Tibial artery (tissue), 4 donors: ENCODE data around the gene COX19.

Source experiments
- DNase-seq, 2 donors: peaks; one replicate each; pipeline ENCODE4 v3.0.0-alpha.2; 2019
- H3K27ac ChIP-seq, 2 donors: fragments of 200-600 bp; sonication (generic) in 1 of 2; 1 replicate in 1 of 2; 2 replicates in 1 of 2; pipeline ENCODE4 v1.5.1; 2018 to 2019; ENCODE audit warnings: mild to moderate bottlenecking in 1 of 2
- H3K27me3 ChIP-seq, 2 donors: fragments of 200-600 bp; sonication (generic) in 1 of 2; one replicate each; pipeline versions ENCODE4 v1.5.1 to v1.6.0; 2016 to 2019
- H3K36me3 ChIP-seq, 3 donors: fragments of 200-600 bp; sonication (generic) in 2 of 3; one replicate each; pipeline ENCODE4 v1.5.1; 2016 to 2019; ENCODE audit warnings: mild to moderate bottlenecking in 2 of 3
- H3K4me1 ChIP-seq, 4 donors: fragments of 200-600 bp; sonication (generic) in 2 of 4; 1 replicate in 3 of 4; 2 replicates in 1 of 4; pipeline ENCODE4 v1.5.1; 2016 to 2019
- H3K4me3 ChIP-seq, 2 donors: fragments of 200-600 bp; sonication (generic) in 1 of 2; 1 replicate in 1 of 2; 2 replicates in 1 of 2; pipeline ENCODE4 v1.5.1; 2018 to 2019; ENCODE audit warnings: mild to moderate bottlenecking in 2 of 2
- H3K9me3 ChIP-seq, 3 donors: fragments of 200-600 bp; sonication (generic) in 1 of 3; one replicate each; pipeline ENCODE4 v1.5.1; 2016 to 2019
- CTCF ChIP-seq, 2 experiments: fragments of 200-600 bp in 1 of 2; fragments of 450-650 bp in 1 of 2; IDR thresholded peaks; one replicate each; pipeline ENCODE4 v1.5.1; 2017 to 2019; ENCODE audit warnings: antibody characterized with exemption in 2 of 2, mild to moderate bottlenecking in 1 of 2, moderate library complexity in 1 of 2
- intact Hi-C: fragments of 100-400 bp; cut with DNase I; formaldehyde crosslinking; loops from one replicate; pipeline ENCODE4 v1.15.0; 2023; ENCODE audit warnings: low total_unique reads

COX19 gene

GRCh38 chr7:990933-991728 is 15.8 kb upstream of the COX19 start:
- no peak for DNase-seq
- Histone ChIP-seq H3K9me3 (no peaks in the 10 kb centered on the region), H3K27me3 (peaks cover 0 to 61% of the 10 kb centered on the region in 2 donors), H3K4me3 (no peak overlapping the region), H3K4me1 (peaks cover 0 to 22% (median 5%) of the 10 kb centered on the region in 4 donors), H3K27ac (no peak overlapping the region), H3K36me3 (peaks cover 0 to 15% (median 2%) of the 10 kb centered on the region in 3 donors)
- no peak for TF ChIP-seq CTCF (IDR thresholded peaks at IDR 0.05)
- intact Hi-C loops, result no loop called here

GRCh38 chr7:990352-990932 is 15.1 kb upstream of the COX19 start:
- H3K27ac ChIP-seq, result no peak overlapping the region
- H3K4me1 ChIP-seq, result peaks cover 0 to 22% (median 5%) of the 10 kb centered on the region in 4 donors
- H3K9me3 ChIP-seq, result no peaks in the 10 kb centered on the region
- H3K27me3 ChIP-seq, result peaks cover 0 to 68% of the 10 kb centered on the region in 2 donors
- no peak overlapping the region for H3K4me3 ChIP-seq
- TF ChIP-seq CTCF (IDR thresholded peaks at IDR 0.05), result no peak
- intact Hi-C loops, result no loop called here
- H3K36me3 ChIP-seq, result peaks cover 0 to 8% (median 0%) of the 10 kb centered on the region in 3 donors
- no peak for DNase-seq

GRCh38 chr7:988963-989529 is 13.7 kb upstream of the COX19 start:
- H3K27ac ChIP-seq, result no peak overlapping the region
- no peak for TF ChIP-seq CTCF (IDR thresholded peaks at IDR 0.05)
- H3K27me3 ChIP-seq, result peaks cover 0 to 82% of the 10 kb centered on the region in 2 donors
- no peak overlapping the region for H3K4me3 ChIP-seq
- DNase-seq, result no peak
- intact Hi-C loops, result no loop called here
- peaks cover 0 to 22% (median 5%) of the 10 kb centered on the region in 4 donors for H3K4me1 ChIP-seq
- no peaks in the 10 kb centered on the region for H3K36me3 ChIP-seq
- H3K9me3 ChIP-seq, result no peaks in the 10 kb centered on the region

- peaks cover 0 to 20% (median 5%) of the 10 kb centered on the region in 4 donors for H3K4me1 ChIP-seq
- DNase-seq, result no peak
- no peaks in the 10 kb centered on the region for H3K9me3 ChIP-seq
- H3K36me3 ChIP-seq, result no peaks in the 10 kb centered on the region
- H3K4me3 ChIP-seq, result no peak overlapping the region
- intact Hi-C loops, result no loop called here
- no peak overlapping the region for H3K27ac ChIP-seq
- no peak for TF ChIP-seq CTCF (IDR thresholded peaks at IDR 0.05)
- peaks cover 0 to 87% of the 10 kb centered on the region in 2 donors for H3K27me3 ChIP-seq
Observed at GRCh38 chr7:988426-988911, 13.1 kb upstream of the COX19 start.

GRCh38 chr7:987909-988308 is 12.6 kb upstream of the COX19 start:
- no peak for DNase-seq
- Histone ChIP-seq H3K27me3 (peaks cover 0 to 93% of the 10 kb centered on the region in 2 donors), H3K9me3 (no peaks in the 10 kb centered on the region), H3K4me1 (peaks cover 0 to 14% (median 4%) of the 10 kb centered on the region in 4 donors), H3K4me3 (no peak overlapping the region), H3K27ac (no peak overlapping the region), H3K36me3 (no peaks in the 10 kb centered on the region)
- intact Hi-C loops, result no loop called here
- TF ChIP-seq CTCF (IDR thresholded peaks at IDR 0.05), result no peak
